Measurements from ENCODE around the gene OPN1SW.
A peak's percentile ranks its signal among the peaks of the same experiment; 100 is the strongest.

OPN1SW gene

GRCh38 chr7:128795129-128795528 is 19.5 kb upstream of the OPN1SW start:
- H3K4me3 ChIP-seq (ENCODE audit: low read length), result no peak overlapping the region
- H3K9ac ChIP-seq (ENCODE audit: low read length), result no peak overlapping the region
- H3K27me3 ChIP-seq (replicated peaks; ENCODE audit: insufficient read depth, low read length), result peaks cover 6% of the 10 kb centered on the region
- TF ChIP-seq EZH2 (optimal IDR thresholded peaks at IDR 0.05; ENCODE audit: low read depth, low read length), result no peak
- no peak for TF ChIP-seq EZH2phosphoT487 (IDR thresholded peaks at IDR 0.05; ENCODE audit: low read length)
- TF ChIP-seq CTCF (IDR thresholded peaks at IDR 0.05; ENCODE audit: low read length), result no peak
- no peak overlapping the region for H3K4me2 ChIP-seq (ENCODE audit: low read depth, low read length)
- no peaks in the 10 kb centered on the region for H3K9me3 ChIP-seq (replicated peaks; ENCODE audit: insufficient read depth, low read length)
- H3K36me3 ChIP-seq (replicated peaks; ENCODE audit: insufficient read depth, low read length), result no peaks in the 10 kb centered on the region
- no peak overlapping the region for H2AFZ ChIP-seq (ENCODE audit: low read length)
- H3F3A ChIP-seq (ENCODE audit: insufficient read depth, low read length), result no peaks in the 10 kb centered on the region
- no peaks in the 10 kb centered on the region for H3K4me1 ChIP-seq (ENCODE audit: low read length)
- no peak overlapping the region for H3K27ac ChIP-seq (ENCODE audit: low read length)
- H4K20me1 ChIP-seq (ENCODE audit: insufficient read depth, low read length), result no peaks in the 10 kb centered on the region
- H3K9me2 ChIP-seq (replicated peaks; ENCODE audit: insufficient read depth, low read length), result no peaks in the 10 kb centered on the region
- no peak for DNase-seq
- H3K79me2 ChIP-seq (ENCODE audit: low read length), result no peaks in the 10 kb centered on the region

GRCh38 chr7:128794436-128794835 is 18.8 kb upstream of the OPN1SW start:
- no peak overlapping the region for H3K4me2 ChIP-seq (ENCODE audit: low read depth, low read length)
- DNase-seq, result no peak
- no peak overlapping the region for H3K4me3 ChIP-seq (ENCODE audit: low read length)
- no peaks in the 10 kb centered on the region for H3F3A ChIP-seq (ENCODE audit: insufficient read depth, low read length)
- peaks cover 13% of the 10 kb centered on the region for H3K27me3 ChIP-seq (replicated peaks; ENCODE audit: insufficient read depth, low read length)
- H3K79me2 ChIP-seq (ENCODE audit: low read length), result no peaks in the 10 kb centered on the region
- no peak overlapping the region for H3K27ac ChIP-seq (ENCODE audit: low read length)
- no peaks in the 10 kb centered on the region for H3K36me3 ChIP-seq (replicated peaks; ENCODE audit: insufficient read depth, low read length)
- H3K9me3 ChIP-seq (replicated peaks; ENCODE audit: insufficient read depth, low read length), result no peaks in the 10 kb centered on the region
- H2AFZ ChIP-seq (ENCODE audit: low read length), result no peak overlapping the region
- H4K20me1 ChIP-seq (ENCODE audit: insufficient read depth, low read length), result no peaks in the 10 kb centered on the region
- H3K4me1 ChIP-seq (ENCODE audit: low read length), result no peaks in the 10 kb centered on the region
- no peaks in the 10 kb centered on the region for H3K9me2 ChIP-seq (replicated peaks; ENCODE audit: insufficient read depth, low read length)
- no peak for TF ChIP-seq EZH2 (optimal IDR thresholded peaks at IDR 0.05; ENCODE audit: low read depth, low read length)
- no peak overlapping the region for H3K9ac ChIP-seq (ENCODE audit: low read length)

- no peaks in the 10 kb centered on the region for H3K9me2 ChIP-seq (replicated peaks; ENCODE audit: insufficient read depth, low read length)
- H3K4me1 ChIP-seq (ENCODE audit: low read length), result no peaks in the 10 kb centered on the region
- peak; percentile 68 for DNase-seq
- no peak overlapping the region for H3K9ac ChIP-seq (ENCODE audit: low read length)
- TF ChIP-seq EZH2 (optimal IDR thresholded peaks at IDR 0.05; ENCODE audit: low read depth, low read length) (no peak), CTCF (IDR thresholded peaks at IDR 0.05; ENCODE audit: low read length) (peak; percentile 74)
- no peak overlapping the region for H2AFZ ChIP-seq (ENCODE audit: low read length)
- no peaks in the 10 kb centered on the region for H4K20me1 ChIP-seq (ENCODE audit: insufficient read depth, low read length)
- no peaks in the 10 kb centered on the region for H3K36me3 ChIP-seq (replicated peaks; ENCODE audit: insufficient read depth, low read length)
- peaks cover 17% of the 10 kb centered on the region for H3K27me3 ChIP-seq (replicated peaks; ENCODE audit: insufficient read depth, low read length)
- no peak overlapping the region for H3K4me3 ChIP-seq (ENCODE audit: low read length)
- H3K27ac ChIP-seq (ENCODE audit: low read length), result no peak overlapping the region
- no peaks in the 10 kb centered on the region for H3F3A ChIP-seq (ENCODE audit: insufficient read depth, low read length)
- no peak overlapping the region for H3K4me2 ChIP-seq (ENCODE audit: low read depth, low read length)
- H3K79me2 ChIP-seq (ENCODE audit: low read length), result no peaks in the 10 kb centered on the region
- H3K9me3 ChIP-seq (replicated peaks; ENCODE audit: insufficient read depth, low read length), result no peaks in the 10 kb centered on the region
These were observed 18.4 kb upstream of the OPN1SW start for GRCh38 chr7:128794020-128794419.

GRCh38 chr7:128793181-128793547 is 17.6 kb upstream of the OPN1SW start:
- Histone ChIP-seq H4K20me1 (ENCODE audit: insufficient read depth, low read length) (no peaks in the 10 kb centered on the region), H3K4me1 (ENCODE audit: low read length) (no peaks in the 10 kb centered on the region), H3K9ac (ENCODE audit: low read length) (no peak overlapping the region), H2AFZ (ENCODE audit: low read length) (no peak overlapping the region), H3K36me3 (replicated peaks; ENCODE audit: insufficient read depth, low read length) (no peaks in the 10 kb centered on the region), H3K27me3 (replicated peaks; ENCODE audit: insufficient read depth, low read length) (peaks cover 22% of the 10 kb centered on the region), H3K9me3 (replicated peaks; ENCODE audit: insufficient read depth, low read length) (no peaks in the 10 kb centered on the region), H3K9me2 (replicated peaks; ENCODE audit: insufficient read depth, low read length) (no peaks in the 10 kb centered on the region), H3K4me3 (ENCODE audit: low read length) (no peak overlapping the region), H3K27ac (ENCODE audit: low read length) (no peak overlapping the region), H3K79me2 (ENCODE audit: low read length) (no peaks in the 10 kb centered on the region), H3F3A (ENCODE audit: insufficient read depth, low read length) (no peaks in the 10 kb centered on the region), H3K4me2 (ENCODE audit: low read depth, low read length) (no peak overlapping the region)
- no peak for TF ChIP-seq EZH2phosphoT487 (IDR thresholded peaks at IDR 0.05; ENCODE audit: low read length)
- TF ChIP-seq CTCF (IDR thresholded peaks at IDR 0.05; ENCODE audit: low read length), result no peak
- no peak for TF ChIP-seq EZH2 (optimal IDR thresholded peaks at IDR 0.05; ENCODE audit: low read depth, low read length)
- no peak for DNase-seq
